NCI-H1417 treated with DMSO at 0.1 percent for 48 hours (cell line): ENCODE data around the gene PRMT5.

Experiments used
- DNase-seq: peaks from one replicate; lab custom pipeline; 2025; lab: John Stamatoyannopoulos, UW

The PRMT5 gene

DNA sequence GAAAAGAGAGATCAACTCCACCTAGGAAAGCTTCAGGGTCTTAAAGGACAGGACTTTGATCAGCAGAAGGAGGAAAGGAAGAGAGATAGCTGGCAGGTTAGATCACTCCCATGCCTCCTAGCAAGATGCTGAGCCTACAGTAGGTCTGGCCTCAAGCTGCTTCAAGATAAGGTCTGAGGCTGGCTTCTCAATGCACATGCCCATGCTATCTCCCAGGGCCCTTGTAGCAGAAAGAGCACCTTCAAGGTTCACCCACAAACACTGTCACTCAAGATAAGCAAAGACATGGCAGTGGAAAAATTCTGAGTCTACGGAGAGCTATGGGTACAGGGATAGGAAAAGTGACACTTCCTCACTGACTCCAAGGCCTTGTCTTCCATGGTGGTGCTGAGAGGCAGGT lies 31.8 kb downstream of the PRMT5 start:
- DNase-seq = no peak

DNA sequence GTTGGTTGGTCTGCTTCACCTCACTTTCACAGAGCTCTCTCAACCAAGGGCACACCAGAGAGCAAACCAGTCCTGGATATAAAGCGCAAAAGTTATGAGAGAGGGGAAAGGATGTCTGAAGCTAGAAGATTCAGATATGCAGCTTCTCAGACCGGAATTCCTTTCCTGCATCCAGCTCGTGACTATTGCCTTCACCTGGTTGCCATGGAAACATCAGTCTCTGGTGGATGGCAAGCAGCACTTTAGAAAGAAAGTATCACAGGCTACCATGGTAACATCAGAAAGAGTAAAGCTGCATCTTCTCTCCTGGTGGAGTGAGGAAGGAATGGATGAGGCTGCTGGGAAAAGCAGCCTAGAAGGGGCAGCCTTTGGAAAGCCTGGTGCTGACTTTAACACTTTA lies 32.4 kb downstream of the PRMT5 start:
- DNase-seq = no peak

DNA sequence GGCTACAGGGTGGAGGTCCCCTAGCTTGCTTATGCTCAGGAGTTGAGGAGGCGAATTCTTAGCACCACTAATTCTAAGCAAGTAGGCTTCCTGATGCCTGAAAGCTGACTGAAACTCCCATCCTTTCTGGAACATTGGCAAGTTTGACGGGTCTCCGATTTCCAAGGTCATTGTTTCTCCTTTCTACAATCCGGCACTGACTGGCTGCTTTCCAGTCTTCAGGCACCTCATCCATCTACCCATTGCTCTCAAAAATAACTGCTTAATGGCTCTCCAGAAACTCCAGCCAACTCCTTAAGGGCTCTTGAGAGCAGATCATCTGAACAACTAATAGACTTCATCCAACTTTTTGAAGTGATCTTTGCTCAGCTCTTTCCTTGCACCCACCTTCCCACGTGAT lies 32.8 kb downstream of the PRMT5 start:
- no peak for DNase-seq

DNA sequence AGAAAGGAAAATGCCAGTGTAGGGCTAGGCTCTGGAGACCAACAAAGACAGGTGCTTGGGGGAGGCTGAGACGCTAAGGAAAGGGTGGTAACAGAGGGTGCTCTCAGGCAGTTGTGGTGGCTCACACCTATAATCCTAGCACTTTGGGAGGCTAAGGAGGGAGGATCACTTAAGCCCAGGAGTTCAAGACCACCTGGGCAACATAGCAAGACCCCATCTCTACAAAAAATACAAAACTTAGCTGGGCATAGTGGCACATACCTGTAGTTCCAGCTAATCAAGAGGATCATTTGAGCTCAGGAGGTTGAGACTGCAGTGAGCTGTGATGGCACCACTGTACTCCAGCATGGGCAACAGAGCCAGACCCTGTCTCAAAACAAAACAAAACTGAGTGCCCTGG lies 33.8 kb downstream of the PRMT5 start:
- DNase-seq = no peak

DNA sequence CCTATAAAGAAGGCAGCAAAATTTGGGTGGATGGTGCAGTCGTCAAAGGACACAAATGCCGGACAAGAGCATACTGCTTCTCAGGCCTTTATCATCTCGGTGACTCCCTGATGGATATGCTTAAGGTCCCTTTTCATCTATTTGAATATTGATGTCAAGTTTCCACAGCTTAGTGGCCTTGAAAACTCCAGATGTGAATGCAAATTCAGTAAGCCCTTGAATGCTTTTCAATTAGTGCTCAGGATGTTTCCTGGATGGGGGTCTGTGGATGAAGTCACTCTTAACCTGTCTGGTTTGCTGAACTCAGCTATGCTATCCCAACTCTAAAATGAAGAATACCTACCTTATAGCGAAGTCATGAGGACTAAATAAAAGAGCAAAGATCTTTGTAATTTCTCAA lies 35.5 kb downstream of the PRMT5 start:
- DNase-seq = no peak

DNA sequence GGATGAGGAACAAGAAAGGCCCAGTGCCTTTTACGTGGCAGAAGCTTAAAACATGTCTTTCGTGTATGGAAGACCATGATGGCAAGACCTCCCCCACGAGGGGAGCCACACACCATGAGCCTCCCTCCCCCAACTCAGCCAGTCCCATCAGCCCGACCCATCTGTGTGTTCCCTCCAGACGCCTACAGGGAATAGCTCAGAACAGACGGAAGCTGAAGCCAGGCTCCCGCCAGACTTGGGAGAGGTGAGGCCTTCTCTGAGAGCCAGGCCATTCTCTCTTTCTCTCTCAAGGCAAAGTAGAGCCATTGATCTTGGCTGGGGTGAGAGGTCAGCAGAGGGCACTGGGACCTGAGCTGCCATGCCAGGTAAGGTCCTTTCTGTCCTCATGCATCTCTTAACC lies 36.7 kb downstream of the PRMT5 start:
- DNase-seq = no peak

DNA sequence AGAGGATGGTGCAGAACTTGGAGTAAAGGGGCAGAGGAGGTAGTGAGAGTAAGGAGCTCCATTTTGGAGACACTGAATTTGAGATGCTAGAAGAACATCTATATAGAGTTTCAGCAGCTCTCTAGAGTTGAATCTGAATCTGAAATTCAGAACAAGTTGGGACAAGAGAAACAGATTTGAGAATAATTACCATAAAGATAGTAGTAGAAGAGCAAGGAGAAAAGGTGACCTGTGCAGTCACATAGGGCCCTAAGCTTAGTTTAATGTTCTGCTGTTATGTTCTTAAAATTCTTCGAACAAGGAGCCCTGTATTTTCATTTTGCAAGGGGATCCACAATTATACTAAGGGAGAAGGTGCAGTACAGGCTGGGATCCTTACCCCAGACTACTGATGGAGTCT lies 38.8 kb downstream of the PRMT5 start:
- DNase-seq = no peak

DNA sequence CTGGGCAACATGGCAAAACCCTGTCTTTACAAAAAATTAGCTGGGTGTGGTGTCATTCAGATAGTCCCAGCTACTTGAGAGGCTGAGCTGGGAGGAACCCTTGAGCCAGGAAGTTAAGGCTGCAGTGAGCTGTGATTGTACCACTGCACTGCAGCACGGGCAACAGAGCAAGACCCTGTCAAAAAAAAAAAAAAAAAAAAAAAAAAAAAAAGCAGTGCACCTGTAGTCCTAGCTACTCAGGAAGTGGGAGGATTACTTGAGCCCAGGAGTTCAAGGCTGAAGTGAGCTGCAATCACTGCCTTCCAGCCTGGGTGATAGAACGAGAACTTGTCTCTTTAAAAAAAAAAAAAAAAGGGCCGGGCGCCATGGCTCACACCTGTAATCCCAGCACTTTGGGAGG lies 40.5 kb downstream of the PRMT5 start:
- no peak for DNase-seq

DNA sequence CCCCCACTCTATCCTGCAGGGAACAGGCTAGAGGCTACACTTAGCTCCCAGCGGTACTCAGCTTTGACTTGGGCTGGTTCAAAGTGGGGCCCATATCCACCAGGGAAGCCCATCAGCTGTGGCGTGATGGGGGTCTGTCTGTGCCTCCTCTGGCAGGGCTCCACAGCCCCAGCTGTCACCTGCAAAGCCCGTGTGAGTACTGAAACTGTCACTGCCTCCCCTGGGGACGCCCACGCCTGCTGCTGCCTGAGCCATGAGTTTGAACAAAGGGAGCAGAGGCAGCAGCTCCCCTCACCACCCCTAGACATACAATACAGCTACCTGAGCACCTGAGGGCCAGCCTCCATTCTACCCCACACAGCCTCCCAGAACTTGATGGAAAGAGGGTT lies 41.2 kb downstream of the PRMT5 start:
- DNase-seq = no peak

DNA sequence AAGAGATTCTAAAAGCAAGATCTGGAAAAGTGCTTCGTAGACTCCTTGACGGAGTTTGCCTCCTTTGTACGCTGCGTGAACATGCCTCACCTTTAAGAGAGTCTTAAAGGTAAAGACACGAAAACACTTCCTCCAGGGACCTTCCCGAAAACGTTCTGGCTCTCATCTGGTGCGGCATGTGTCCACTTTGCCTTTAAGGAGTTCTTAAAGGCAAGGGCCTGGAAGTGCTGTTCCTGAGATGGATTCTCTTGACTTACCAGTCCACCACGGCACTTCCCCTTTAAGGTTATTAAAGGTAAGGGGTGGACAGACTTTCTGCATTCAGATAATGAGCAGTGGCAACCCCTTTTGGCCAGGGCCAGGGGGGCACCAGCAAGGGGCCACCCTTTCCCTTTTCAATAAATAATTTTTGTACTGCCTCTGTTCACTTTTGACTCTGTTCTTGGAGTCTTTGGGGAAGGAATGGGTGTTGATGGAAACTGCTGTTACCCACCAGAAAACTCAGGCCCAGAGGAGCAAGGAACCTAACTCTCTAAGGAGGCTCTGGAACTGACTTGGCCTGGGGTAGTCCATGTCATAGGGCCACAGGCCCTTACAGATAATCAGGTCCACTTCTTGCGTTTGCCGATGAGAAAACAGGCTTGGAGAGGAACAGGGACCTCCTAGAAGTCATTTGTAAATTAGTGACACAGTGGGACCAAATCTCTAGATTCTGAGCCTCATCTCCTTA lies 41.8 kb downstream of the PRMT5 start:
- peak; percentile 94 for DNase-seq

DNA sequence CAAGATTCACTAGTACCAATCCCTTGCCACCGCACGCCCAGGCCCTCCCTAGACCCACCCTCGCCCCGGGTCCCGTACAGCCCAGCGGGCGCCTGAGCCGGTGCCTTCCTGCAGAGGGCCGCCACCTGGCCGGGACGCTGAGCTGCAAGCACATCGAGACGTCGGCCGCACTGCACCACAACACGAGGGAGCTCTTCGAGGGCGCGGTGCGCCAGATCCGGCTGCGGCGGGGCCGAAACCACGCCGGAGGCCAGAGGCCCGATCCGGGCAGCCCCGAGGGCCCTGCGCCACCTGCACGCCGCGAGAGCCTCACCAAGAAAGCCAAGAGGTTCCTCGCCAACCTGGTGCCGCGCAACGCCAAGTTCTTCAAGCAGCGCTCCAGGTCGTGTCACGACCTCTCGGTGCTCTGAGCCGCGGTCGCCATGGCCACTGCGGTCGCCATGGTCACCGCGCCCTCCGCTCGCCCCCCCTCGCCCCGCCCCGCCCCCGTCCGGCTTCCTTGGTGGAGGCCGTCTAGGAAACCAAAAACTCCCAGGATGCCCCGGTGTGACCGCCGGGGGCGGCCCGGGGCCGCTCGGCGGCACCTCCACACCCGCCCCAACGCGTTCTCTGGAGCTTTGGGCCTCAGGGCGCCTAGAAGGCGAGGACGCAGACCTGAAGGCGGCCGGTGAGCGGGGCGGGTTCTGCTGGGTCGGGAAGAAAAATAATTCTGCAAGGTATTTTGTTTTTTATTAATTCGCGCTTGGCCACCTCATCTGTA lies 42.5 kb downstream of the PRMT5 start:
- DNase-seq = peak; percentile 47

DNA sequence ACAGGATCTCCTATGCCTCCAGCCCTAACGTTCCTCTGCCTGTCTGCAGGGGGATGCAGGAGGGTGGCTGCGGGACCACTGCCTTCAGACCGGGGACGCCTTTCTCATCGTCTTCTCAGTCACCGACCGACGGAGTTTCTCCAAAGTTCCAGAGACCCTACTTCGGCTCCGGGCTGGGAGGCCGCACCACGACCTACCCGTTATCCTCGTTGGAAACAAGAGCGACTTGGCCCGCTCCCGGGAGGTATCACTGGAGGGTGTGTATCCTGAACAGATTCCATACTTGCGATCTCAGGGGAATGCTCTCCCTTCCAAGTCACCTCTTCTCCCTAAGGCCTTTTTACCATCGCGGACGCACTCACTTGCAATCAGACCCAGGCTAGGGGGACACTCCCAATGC lies 43.2 kb downstream of the PRMT5 start:
- DNase-seq = no peak

DNA sequence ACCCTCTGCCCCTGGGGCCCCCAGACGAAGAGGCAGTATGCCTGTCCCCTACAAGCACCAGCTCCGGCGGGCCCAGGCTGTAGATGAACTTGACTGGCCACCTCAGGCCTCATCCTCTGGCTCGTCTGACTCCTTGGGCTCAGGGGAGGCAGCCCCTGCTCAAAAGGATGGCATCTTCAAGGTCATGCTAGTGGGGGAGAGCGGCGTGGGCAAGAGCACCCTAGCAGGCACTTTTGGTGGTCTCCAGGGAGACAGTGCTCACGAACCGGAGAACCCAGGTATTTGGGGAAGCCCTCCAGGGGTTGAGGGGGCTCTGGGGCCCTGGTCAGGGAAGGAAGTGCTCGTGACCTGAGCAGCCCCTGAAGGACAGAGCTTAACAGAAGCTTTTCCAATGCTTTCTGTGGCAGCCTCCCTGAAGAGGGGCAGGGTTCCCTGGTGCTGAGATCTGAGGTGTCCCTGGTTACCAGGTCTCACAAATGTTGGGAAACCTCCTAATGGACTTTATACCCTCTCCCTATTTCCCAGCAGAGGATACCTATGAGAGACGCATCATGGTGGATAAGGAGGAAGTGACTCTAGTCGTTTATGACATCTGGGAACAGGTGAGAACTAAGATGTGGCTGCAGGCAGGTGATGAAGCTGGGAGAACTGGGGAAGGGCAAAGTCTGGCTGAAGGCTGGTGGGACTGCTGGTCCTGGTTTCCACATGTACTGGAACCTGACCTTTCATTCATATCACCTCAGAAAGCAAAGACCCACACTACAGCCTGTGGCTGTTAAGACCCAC lies 44.2 kb downstream of the PRMT5 start:
- DNase-seq = no peak

DNA sequence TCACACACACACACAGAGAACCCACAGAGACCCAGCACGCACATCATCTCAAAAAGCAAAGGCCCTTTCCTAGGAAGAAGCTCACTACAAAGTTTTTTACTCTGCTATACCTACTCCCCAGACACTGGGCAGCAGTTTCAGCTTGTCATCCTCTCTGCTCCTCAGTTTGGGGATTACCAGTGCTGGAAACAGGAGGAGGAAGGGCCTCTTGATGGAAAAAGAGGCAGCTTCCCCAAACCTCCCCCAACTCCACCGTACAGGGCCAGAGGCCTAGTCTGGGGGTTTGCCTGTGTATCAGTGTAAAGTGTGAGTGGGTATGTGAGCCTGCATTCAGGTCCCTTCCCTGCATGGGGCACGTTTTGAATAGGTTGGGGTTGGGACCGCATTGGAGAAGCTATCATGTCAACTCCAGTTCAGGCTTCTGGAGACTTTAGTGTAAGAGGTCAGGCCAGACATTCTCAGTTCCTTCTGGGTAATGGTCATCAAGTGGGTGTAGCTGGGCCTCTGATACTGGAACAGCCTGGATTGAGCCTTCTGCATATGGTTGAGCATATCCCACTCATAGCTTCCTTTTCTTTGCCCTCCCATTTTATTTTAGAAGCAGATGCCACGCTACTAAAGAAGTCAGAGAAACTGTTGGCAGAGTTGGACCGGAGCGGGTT lies 45.0 kb downstream of the PRMT5 start:
- DNase-seq = no peak

DNA sequence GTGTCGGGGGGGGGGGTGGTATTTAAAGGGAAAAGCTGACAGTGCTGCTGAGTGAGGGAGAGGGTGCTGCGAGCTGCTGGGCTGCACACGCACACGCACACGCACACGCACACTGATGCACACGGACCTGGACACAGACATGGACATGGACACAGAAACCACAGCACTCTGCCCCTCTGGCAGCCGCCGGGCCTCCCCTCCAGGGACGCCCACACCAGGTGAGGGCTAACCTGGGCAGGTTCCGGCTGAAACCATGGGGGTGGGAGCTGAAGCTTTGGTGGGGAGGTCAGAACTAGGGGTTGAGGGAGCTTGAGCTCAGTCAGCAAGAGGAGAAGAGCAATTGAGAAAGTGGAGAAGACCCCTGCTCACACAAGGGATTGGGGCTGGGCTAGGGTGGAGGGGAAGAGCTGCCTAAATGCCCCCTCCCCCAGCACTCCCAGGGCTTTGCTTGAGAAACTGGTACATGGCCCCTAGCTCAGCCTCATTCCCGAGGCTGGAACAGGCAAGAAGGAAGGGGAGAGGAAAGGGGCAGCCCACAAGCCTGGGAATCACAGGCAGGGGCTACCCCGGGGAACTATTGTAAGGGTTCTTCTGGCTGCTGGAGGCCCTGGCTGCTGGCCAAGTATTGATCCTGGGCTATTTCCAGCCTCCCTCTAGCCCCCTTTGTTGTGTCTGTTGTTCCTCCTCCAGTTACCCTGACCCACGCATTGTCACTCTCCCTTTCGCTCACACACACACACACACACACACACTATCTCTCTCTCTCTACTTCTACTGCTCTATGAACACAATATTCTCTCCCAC lies 45.8 kb downstream of the PRMT5 start, which contains the start of gene REM2:
Gene REM2 (plus strand): TSS at position 50 of the 804 bp plus-strand sequence. CDS start 66 bp downstream, at position 116.
- peak; percentile 6 for DNase-seq

DNA sequence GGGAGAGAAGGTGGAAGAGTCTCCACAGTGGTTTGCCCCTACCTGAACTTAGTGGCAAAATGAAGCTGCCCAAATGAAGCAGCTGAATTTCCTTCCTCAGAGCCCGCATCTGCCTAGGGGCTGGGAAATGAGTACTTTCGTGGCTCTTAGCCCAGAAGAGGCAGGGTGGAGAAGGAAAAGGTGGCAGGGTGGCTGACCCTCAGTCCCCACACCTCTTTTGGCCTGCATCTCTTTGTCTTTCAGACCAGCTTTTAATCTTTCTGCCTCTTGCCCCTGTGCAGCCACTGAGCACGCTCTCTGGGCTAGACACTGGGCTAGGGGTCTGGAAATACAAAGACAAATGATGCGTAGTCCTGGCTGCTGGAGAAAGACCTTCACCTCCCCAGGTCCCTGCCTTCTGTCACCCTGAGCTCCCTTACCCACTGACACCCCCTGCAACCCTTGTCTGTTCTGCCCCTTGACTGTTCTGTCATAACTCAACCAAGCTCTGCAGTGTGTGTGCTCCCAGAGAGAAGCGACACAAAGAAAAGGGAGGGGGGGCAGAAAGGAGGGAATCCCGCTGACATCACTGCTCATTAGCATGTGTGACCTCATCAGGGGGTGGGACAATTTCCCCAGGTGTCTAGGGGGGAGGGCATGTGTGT lies 46.5 kb downstream of the PRMT5 start:
- peak; percentile 19 for DNase-seq

DNA sequence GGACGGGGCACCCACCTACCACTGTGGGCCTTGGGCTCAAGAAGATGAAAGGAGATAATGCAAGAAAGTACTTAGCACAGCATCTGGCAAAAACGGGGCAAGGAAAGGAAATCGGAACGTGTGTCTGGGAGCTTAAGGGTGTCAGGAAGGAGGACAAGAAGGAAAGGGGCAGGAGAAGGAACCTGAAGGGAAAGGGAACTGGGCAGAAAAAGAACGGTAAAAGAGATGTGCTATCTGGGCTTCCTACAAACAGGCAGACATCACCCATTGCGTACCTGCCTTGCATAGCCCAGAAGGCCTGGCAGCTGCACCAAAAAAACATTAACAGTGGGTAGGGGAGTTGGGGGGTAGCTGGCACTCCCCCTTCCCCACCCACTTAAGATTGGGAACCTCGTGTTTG lies 47.1 kb downstream of the PRMT5 start:
- no peak for DNase-seq

DNA sequence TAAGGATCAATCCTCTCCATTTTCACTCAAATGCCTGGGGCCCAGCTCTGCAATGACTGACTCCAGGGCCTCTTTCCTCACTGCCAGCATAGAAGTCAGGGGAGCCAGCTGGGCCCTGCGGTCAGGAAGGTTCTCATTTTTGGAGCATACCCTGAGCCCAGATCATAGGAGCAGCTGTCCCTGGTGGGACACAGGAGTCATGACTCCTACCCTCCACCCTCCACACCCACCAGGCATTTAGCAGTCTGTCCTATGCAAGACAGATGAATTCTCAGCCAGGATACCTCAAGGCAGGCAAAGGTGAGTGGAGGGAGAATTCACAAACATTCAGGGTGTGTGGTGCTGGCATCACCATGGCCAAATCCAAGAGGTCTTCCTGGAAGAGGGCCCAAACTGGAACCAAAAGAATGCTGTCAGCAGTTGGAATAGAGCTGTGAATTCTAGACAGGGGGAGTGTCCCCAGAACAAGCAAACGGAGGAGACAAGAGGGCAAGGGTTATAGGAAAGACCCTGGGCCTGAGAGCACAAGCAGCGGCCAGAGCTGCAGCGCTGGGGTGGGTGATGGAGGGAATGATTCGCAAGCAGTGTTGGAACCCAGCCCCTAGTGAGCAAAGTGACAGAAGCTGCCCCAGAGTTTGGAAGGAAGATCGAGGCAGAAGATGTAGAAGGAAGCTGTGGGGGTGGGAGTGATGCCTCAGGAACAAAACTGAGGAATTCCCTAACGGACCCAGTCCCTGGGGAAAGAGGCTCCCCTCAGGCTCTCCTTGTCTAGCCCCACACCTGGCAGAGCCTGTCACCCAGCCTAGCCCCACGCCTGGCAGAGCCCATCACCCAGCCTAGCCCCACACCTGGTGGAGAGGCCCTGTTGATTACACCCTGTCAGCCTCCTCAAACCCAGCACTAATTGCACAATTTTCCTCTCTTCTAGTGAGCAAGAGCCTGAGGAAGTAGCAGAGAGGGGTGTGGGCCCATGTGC lies 50.6 kb downstream of the PRMT5 start:
- no peak for DNase-seq

DNA sequence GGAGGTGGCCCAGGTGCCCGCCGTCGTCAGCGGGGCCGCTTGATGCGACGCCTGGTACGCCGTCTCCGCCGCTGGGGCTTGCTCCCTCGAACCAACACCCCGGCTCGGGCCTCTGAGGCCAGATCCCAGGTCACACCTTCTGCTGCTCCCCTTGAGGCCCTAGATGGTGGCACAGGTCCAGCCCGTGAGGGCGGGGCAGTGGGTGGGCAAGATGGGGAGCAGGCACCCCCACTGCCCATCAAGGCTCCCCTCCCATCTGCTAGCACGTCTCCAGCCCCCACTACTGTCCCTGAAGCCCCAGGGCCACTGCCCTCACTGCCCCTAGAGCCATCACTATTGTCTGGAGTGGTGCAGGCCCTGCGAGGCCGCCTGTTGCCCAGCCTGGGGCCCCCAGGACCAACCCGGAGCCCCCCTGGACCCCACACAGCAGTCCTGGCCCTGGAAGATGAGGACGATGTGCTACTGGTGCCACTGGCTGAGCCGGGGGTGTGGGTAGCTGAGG lies 52.1 kb downstream of the PRMT5 start:
- no peak for DNase-seq
